Neuronal stem cell (in vitro differentiated cells): ENCODE measurements around the gene CDH20.

Experiments used
- DNase-seq: peaks from one replicate; pipeline ENCODE4 v3.0.0-alpha.2; 2013; ENCODE audit warnings: low spot score
- H2AFZ ChIP-seq: one replicate; pipeline ENCODE4 v1.6.1; 2013; ENCODE audit warnings: mild to moderate bottlenecking, low read length, inconsistent platforms
- H2AK5ac ChIP-seq: 2 replicates; pipeline ENCODE4 v1.6.1; 2013; ENCODE audit warnings: low read depth, mild to moderate bottlenecking, inconsistent platforms, low read length, moderate library complexity, mixed read lengths
- H2BK120ac ChIP-seq: 2 replicates; pipeline ENCODE4 v1.6.1; 2013; ENCODE audit warnings: low read depth, mild to moderate bottlenecking, inconsistent platforms, low read length, moderate library complexity, mixed read lengths
- H2BK12ac ChIP-seq: one replicate; pipeline ENCODE4 v1.6.1; 2013; ENCODE audit warnings: low read length, inconsistent platforms
- H2BK15ac ChIP-seq: 2 replicates; pipeline ENCODE4 v1.6.1; 2013; ENCODE audit warnings: mild to moderate bottlenecking, low read length, inconsistent platforms, mixed read lengths
- H2BK5ac ChIP-seq: one replicate; pipeline ENCODE4 v1.6.1; 2013; ENCODE audit warnings: inconsistent platforms, mild to moderate bottlenecking, low read length, moderate library complexity
- H3K14ac ChIP-seq: one replicate; pipeline ENCODE4 v1.6.1; 2013; ENCODE audit warnings: low read length, inconsistent platforms
- H3K18ac ChIP-seq: 2 replicates; pipeline ENCODE4 v1.6.1; 2013; ENCODE audit warnings: low read length, inconsistent platforms
- H3K23ac ChIP-seq: 2 replicates; pipeline ENCODE4 v1.6.1; 2013; ENCODE audit warnings: low read depth, mild to moderate bottlenecking, mixed read lengths, low read length, inconsistent platforms; ENCODE audit not compliant: poor library complexity
- H3K27ac ChIP-seq: replicated peaks from 3 replicates; pipeline ENCODE4 v1.5.1; 2013; ENCODE audit warnings: low read length, inconsistent platforms
- H3K27me3 ChIP-seq, 3 experiments: 2 replicates each; pipeline ENCODE4 v1.6.1; 2013; ENCODE audit warnings: low read length in 3 of 3, mild to moderate bottlenecking in 2 of 3, inconsistent platforms in 1 of 3, low read depth in 1 of 3, mixed read lengths in 1 of 3, moderate library complexity in 1 of 3; ENCODE audit not compliant: control insufficient read depth in 3 of 3, insufficient read depth in 3 of 3
- H3K36me3 ChIP-seq, 2 donors: replicated peaks in 1 of 2; 2 replicates each; pipeline ENCODE4 v1.6.1; 2013; ENCODE audit warnings: low read length in 2 of 2; ENCODE audit not compliant: control insufficient read depth in 2 of 2, insufficient read depth in 2 of 2
- H3K4ac ChIP-seq: 2 replicates; pipeline ENCODE4 v1.6.1; 2013; ENCODE audit warnings: inconsistent platforms, mild to moderate bottlenecking, low read length, moderate library complexity
- H3K4me1 ChIP-seq, 2 donors: 1 replicate in 1 of 2; 2 replicates in 1 of 2; pipeline ENCODE4 v1.6.1; 2013; ENCODE audit warnings: low read length in 2 of 2, low read depth in 1 of 2; ENCODE audit not compliant: control insufficient read depth in 2 of 2, insufficient read depth in 1 of 2
- H3K4me2 ChIP-seq: one replicate; pipeline ENCODE4 v1.6.1; 2013; ENCODE audit warnings: mild to moderate bottlenecking, low read length, inconsistent platforms; ENCODE audit not compliant: insufficient read depth, poor library complexity, severe bottlenecking
- H3K4me3 ChIP-seq, 2 donors: 2 replicates each; pipeline ENCODE4 v1.5.1; 2013; ENCODE audit warnings: low read length in 2 of 2, mild to moderate bottlenecking in 2 of 2, inconsistent platforms in 1 of 2, moderate library complexity in 1 of 2
- H3K79me1 ChIP-seq: one replicate; pipeline ENCODE4 v1.6.1; 2013; ENCODE audit warnings: low read depth, mild to moderate bottlenecking, inconsistent platforms, low read length, moderate library complexity
- H3K9ac ChIP-seq: one replicate; pipeline ENCODE4 v1.6.1; 2013; ENCODE audit warnings: mild to moderate bottlenecking, low read depth, low read length, inconsistent platforms; ENCODE audit not compliant: poor library complexity
- H3K9me3 ChIP-seq, 2 donors: replicated peaks in 1 of 2; 2 replicates each; pipeline versions ENCODE3 to v1.6.1; 2013; ENCODE audit warnings: low read length in 2 of 2, mild to moderate bottlenecking in 2 of 2, inconsistent platforms in 1 of 2, low read depth in 1 of 2, mixed read lengths in 1 of 2, moderate library complexity in 1 of 2; ENCODE audit not compliant: control insufficient read depth in 2 of 2, insufficient read depth in 1 of 2
- H4K8ac ChIP-seq: one replicate; pipeline ENCODE4 v1.6.1; 2013; ENCODE audit warnings: low read depth, mild to moderate bottlenecking, inconsistent platforms, low read length, moderate library complexity
- H4K91ac ChIP-seq: one replicate; pipeline ENCODE4 v1.6.1; 2013; ENCODE audit warnings: low read length, low read depth, mild to moderate bottlenecking, inconsistent platforms; ENCODE audit not compliant: poor library complexity
- WGBS, 2 donors: extraction: QIAGEN DNeasy Blood & Tissue Kit; methylation state at CpG; one replicate each; pipeline ENCODE4 v1.1.7; 2013; ENCODE audit warnings: missing lambda C conversion rate in 2 of 2, mixed read lengths in 1 of 2; ENCODE audit not compliant: insufficient read length in 2 of 2, insufficient replicate concordance in 1 of 2; ENCODE audit errors: extremely low coverage in 2 of 2; 5-methylcytosine and 5-hydroxymethylcytosine counted together

Gene CDH20

GRCh38 chr18:61578846-61579245, 245.6 kb downstream of the CDH20 start:
- H2BK5ac ChIP-seq: no peak overlapping the region
- H3K79me1 ChIP-seq: no peaks in the 10 kb centered on the region
- no peak overlapping the region for H4K91ac ChIP-seq
- no peak overlapping the region for H4K8ac ChIP-seq
- H3K18ac ChIP-seq: no peak overlapping the region
- no peak overlapping the region for H3K4me2 ChIP-seq
- peaks cover 0 to 7% (median 0%) of the 10 kb centered on the region in 3 experiments for H3K27me3 ChIP-seq
- H2AFZ ChIP-seq: no peak overlapping the region
- no peak overlapping the region for H2AK5ac ChIP-seq
- H3K14ac ChIP-seq: no peak overlapping the region
- H2BK15ac ChIP-seq: no peak overlapping the region
- H3K4me1 ChIP-seq: peaks cover 4 to 7% of the 10 kb centered on the region in 2 donors
- H3K23ac ChIP-seq: no peak overlapping the region
- H3K36me3 ChIP-seq: no peaks in the 10 kb centered on the region
- H3K27ac ChIP-seq: no peak overlapping the region
- DNase-seq: no peak
- WGBS, 2 donors: no CpG with 5 or more reads among the region's 2 CpGs
- H3K4ac ChIP-seq: no peak overlapping the region
- no peak overlapping the region for H3K4me3 ChIP-seq
- H2BK12ac ChIP-seq: no peak overlapping the region
- no peak overlapping the region for H3K9ac ChIP-seq
- no peaks in the 10 kb centered on the region for H3K9me3 ChIP-seq
- no peak overlapping the region for H2BK120ac ChIP-seq

- no CpG with 5 or more reads among the region's 2 CpGs for WGBS, 2 donors
- Histone ChIP-seq H2AFZ (no peak overlapping the region), H3K4ac (no peak overlapping the region), H2BK12ac (no peak overlapping the region), H3K27me3 (peaks cover 0 to 7% (median 0%) of the 10 kb centered on the region in 3 experiments), H3K4me3 (no peak overlapping the region), H2BK15ac (no peak overlapping the region), H2BK5ac (no peak overlapping the region), H3K79me1 (no peaks in the 10 kb centered on the region), H3K14ac (no peak overlapping the region), H3K4me2 (no peak overlapping the region), H2BK120ac (no peak overlapping the region), H4K91ac (no peak overlapping the region), H3K23ac (no peak overlapping the region), H2AK5ac (no peak overlapping the region), H3K9ac (no peak overlapping the region), H3K18ac (no peak overlapping the region), H3K9me3 (no peaks in the 10 kb centered on the region), H3K36me3 (no peaks in the 10 kb centered on the region), H3K27ac (no peak overlapping the region), H3K4me1 (peaks cover 4 to 7% of the 10 kb centered on the region in 2 donors), H4K8ac (no peak overlapping the region)
- no peak for DNase-seq
Observed at GRCh38 chr18:61579581-61579980, 246.4 kb downstream of the CDH20 start.

- no CpG with 5 or more reads among the region's 2 CpGs for WGBS, 2 donors
- no peak overlapping the region for H4K8ac ChIP-seq
- peaks cover 4 to 7% of the 10 kb centered on the region in 2 donors for H3K4me1 ChIP-seq
- H3K9me3 ChIP-seq: no peaks in the 10 kb centered on the region
- H3K18ac ChIP-seq: peak overlapping the region; percentile 32
- H3K79me1 ChIP-seq: no peaks in the 10 kb centered on the region
- peaks cover 0 to 7% (median 0%) of the 10 kb centered on the region in 3 experiments for H3K27me3 ChIP-seq
- no peak overlapping the region for H3K4me2 ChIP-seq
- no peak overlapping the region for H2AFZ ChIP-seq
- no peak overlapping the region for H3K27ac ChIP-seq
- H2BK15ac ChIP-seq: no peak overlapping the region
- H3K9ac ChIP-seq: no peak overlapping the region
- H4K91ac ChIP-seq: no peak overlapping the region
- H2BK120ac ChIP-seq: no peak overlapping the region
- DNase-seq: no peak
- no peak overlapping the region for H2AK5ac ChIP-seq
- H3K36me3 ChIP-seq: no peaks in the 10 kb centered on the region
- no peak overlapping the region for H3K14ac ChIP-seq
- no peak overlapping the region for H3K23ac ChIP-seq
- no peak overlapping the region for H2BK12ac ChIP-seq
- no peak overlapping the region for H3K4me3 ChIP-seq
- H3K4ac ChIP-seq: no peak overlapping the region
- H2BK5ac ChIP-seq: no peak overlapping the region
Observed at GRCh38 chr18:61580046-61580445, 246.8 kb downstream of the CDH20 start.

- Histone ChIP-seq H2AK5ac (no peak overlapping the region), H3K79me1 (no peaks in the 10 kb centered on the region), H3K36me3 (no peaks in the 10 kb centered on the region), H2AFZ (peak overlapping the region; percentile 87), H2BK5ac (no peak overlapping the region), H3K4me1 (peaks cover 2 to 5% of the 10 kb centered on the region in 2 donors), H3K9me3 (no peaks in the 10 kb centered on the region), H3K27me3 (peaks cover 0 to 7% (median 0%) of the 10 kb centered on the region in 3 experiments), H3K23ac (peak overlapping the region; percentile 34), H2BK120ac (no peak overlapping the region), H3K4ac (no peak overlapping the region), H3K9ac (no peak overlapping the region), H2BK15ac (no peak overlapping the region), H4K91ac (no peak overlapping the region), H3K27ac (no peak overlapping the region), H3K18ac (peak overlapping the region; percentile 87), H3K14ac (no peak overlapping the region), H3K4me3 (peak overlapping the region; percentile 27 to 66), H3K4me2 (peak overlapping the region; percentile 88), H2BK12ac (no peak overlapping the region), H4K8ac (no peak overlapping the region)
- peak; percentile 79 for DNase-seq
- WGBS, 2 donors: no CpG with 5 or more reads among the region's 22 CpGs
Observed at GRCh38 chr18:61581578-61582201, 248.5 kb downstream of the CDH20 start.
